HG03103 (cell line): ENCODE results near the gene CHTOP.
"Not testable (repeated sequence)": the region's sequence is repeated elsewhere in the genome, so short reads cannot be mapped to it uniquely, and the experiment has no call there.

Source experiments
- ATAC-seq: cut with Tn5 transposase; IDR thresholded peaks from one replicate; pipeline ENCODE4 v1.9.1; 2021; ENCODE audit warnings: low read depth; ENCODE audit not compliant: unreplicated experiment

CHTOP gene

DNA sequence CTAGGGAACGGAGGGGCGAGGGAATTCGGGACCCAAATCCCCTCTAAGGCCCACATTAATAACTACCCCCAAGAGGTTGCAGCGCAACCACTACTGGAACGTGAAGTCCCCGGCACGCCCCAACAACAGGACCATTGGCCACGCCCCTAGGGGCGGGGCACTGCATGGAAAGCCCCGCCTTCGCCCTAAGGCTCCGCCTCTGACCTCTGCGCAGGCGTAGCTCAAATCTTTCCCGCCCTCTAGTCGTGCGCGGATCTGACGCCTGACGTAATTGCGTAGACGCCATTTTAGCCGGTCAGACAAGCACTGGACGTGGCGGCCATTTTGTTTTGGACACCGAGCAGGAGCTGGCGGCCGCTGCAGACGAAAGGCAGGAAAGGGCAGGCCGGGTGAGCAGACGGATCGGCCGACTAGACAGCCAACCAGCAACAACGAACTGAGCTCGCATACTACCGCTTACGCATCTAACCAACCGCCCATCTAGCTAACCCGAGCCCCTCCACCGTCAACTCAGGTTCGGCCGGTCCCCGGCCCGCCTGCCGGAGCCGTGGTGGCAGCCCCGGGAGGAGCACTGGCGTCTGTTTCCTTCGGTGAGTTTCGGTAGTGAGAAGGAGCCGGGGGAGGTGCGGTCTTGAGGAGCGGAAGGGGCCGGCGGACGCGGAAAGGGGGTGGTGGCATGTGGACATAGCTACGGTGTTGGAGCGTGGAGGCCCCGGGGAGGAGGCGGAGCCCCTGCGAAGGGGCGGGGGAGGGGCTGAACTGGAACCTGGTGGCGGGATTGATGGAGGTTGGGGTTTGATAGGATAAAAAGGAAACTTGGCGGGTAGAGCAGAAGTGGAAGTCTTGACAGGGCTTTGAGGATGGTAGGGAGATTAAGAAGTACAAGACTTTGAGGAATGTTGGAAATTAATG lies at the start of gene CHTOP:
TSS of gene CHTOP (plus strand) at position 313 of the 912 bp plus-strand sequence. CDS start 2,523 bp downstream, outside the sequence.
- peak; percentile 75 for ATAC-seq

DNA sequence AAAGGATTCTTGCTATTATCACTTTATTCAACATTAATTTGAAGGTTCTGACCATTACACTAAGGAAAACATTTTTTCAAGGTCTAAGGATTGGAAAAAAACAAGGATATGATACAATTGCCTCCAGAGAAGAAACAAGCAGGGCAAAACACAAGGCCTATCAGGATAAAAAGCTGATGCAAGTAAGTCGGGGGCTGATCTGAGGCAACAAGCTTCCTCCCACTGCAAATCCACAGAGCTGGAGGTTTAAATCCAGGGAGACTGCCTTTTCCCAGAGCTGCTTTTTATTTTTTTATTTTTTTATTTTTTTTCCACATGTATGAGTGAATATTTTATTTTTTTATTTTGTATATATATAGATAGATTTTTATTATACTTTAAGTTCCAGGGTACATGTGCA lies 48.9 kb upstream of the CHTOP start:
- ATAC-seq, result no peak

DNA sequence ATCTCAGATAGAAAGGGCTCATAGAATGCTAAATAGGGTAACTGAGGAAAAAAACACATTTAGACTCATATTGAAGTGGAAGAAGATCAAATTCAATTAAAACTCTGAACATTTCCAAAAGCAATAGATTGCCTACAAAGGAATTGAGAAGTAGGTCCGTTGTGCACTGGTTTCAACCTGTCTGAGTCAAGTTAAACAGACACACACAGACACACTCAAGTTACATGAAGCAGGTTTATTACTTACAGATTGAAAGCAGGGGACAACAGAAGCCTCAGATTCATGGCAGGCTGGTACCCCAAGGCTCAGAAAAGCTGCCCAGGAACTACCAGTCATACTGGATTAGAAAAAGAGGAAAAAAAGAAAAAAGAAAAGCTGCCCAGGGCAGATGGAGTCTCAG lies 47.5 kb upstream of the CHTOP start:
- no peak for ATAC-seq

DNA sequence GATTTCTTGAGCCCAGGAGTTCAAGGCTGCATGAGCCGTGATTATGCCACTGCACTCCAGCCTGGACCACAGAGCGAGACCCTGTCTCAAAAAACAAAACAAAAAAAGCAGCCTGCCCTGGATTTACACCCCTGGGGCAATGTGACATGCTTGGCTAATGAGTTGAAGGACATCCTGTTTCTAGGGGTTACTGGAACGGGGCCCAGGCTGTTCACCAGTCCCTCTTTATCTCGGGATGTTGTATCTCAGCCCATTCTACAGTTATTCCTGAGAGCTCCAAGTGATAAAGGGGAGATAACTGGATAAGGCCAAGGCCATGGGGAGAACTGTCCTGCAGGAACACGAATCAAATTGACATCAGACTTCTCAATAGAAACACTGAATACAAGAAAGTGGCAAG lies 46.6 kb upstream of the CHTOP start:
- no peak for ATAC-seq

GRCh38 chr1:153588033-153588432 lies 45.8 kb upstream of the CHTOP start:
- ATAC-seq, result not testable (repeated sequence)

GRCh38 chr1:153588482-153588881 lies 45.4 kb upstream of the CHTOP start:
- ATAC-seq, result no peak

DNA sequence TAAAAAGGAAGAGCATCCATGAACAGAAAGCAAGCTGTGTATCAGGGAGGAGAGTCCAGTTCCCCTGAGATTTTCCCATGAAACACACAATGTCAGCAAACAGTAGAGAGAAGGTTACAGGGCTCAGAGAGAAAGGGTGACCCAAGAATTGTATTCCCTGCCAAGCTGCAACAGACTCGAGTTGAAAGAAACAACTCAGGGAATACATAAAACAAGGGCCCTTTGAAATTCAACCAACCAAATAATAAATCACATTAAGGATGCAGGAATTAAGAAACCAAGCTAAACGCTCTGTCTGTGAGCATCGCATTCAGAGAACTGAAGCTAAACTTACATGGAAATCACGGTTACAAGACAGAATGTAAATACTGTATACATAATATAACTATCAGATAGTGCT lies 41.1 kb upstream of the CHTOP start:
- ATAC-seq, result no peak

- ATAC-seq, result no peak
These were observed 36.7 kb upstream of the CHTOP start for GRCh38 chr1:153597206-153597605.

DNA sequence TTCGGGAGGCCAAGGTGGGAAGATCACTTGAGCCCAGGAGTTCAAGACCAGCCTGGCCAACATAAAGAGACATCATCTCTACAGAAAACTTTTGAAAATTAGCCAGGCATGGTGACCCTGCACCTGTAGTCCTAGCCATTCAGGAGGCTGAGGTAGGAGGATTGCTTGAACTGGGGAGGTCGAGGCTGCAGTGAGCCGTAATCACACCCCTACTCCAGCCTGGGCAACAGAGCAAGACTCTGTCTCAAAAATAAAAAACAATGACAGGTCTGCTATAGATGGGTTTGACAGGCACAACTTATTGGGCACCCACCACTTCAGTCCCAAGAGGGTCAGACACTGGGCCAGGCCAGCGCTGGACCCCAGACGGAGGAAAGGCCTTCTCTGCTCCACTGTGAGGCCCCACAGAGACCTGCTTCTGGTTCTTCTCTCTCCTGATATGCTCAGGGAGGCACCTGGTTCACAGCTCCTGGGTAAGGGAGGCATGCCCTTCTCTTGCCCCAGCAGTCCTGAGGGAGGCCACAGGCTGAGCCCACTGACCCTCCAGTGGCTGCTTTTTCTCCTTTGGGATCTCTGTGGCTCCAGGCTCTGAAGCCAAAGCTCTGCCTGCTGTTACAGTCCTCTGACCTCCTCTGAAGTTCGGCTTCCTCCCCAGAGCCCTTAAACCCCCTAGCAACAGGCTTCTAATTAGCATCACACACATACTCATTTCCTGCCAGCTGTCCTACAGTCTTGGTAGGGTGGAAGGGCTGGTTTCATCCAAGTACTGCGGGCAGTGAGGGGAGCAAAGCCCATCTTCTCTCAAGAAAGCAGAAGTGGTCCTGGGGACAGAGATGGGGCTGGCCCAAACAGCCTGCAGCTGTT lies 35.3 kb upstream of the CHTOP start:
- peak; percentile 92 for ATAC-seq

DNA sequence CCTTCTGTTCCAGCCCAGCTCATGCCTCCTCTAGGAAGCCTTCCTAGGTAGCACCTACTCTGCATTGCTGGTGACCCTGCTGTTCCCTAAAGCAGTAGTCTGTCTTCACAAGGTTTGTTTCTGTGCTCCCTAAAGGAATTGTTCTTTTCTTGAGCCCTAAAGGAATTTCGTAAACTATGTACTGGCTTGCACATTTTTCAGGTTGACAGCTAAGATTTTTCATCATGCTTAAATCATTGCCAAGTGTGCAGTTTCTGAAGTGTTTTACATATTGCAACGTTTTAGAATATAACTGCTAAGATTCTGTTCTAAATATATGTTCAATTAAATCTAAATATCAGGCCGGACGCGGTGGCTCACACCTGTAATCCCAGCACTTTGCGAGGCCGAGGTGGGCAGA lies 34.0 kb upstream of the CHTOP start:
- ATAC-seq, result no peak

- no peak for ATAC-seq
These were observed 31.1 kb upstream of the CHTOP start for GRCh38 chr1:153602749-153603148.

DNA sequence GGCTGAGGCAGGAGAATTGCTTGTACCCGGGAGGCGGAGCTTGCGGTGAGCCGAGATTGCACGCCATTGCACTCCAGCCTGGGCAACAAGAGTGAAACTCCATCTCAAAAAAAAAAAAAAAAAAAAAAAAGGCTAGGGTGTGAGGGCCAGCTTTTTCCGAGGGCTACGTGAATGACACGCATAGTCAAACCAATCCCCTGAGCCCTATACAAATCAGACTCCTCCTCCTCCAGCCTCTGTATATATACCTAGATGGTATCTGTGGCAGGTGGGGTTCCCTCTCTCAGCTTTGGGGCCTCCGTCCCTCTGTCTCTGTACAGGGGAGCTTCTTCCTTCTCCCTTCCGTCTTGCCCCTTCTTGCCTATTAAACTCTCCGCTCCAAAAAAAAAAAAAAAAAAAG lies 27.7 kb upstream of the CHTOP start:
- ATAC-seq, result no peak

GRCh38 chr1:153607381-153607780 lies 26.5 kb upstream of the CHTOP start:
- no peak for ATAC-seq

DNA sequence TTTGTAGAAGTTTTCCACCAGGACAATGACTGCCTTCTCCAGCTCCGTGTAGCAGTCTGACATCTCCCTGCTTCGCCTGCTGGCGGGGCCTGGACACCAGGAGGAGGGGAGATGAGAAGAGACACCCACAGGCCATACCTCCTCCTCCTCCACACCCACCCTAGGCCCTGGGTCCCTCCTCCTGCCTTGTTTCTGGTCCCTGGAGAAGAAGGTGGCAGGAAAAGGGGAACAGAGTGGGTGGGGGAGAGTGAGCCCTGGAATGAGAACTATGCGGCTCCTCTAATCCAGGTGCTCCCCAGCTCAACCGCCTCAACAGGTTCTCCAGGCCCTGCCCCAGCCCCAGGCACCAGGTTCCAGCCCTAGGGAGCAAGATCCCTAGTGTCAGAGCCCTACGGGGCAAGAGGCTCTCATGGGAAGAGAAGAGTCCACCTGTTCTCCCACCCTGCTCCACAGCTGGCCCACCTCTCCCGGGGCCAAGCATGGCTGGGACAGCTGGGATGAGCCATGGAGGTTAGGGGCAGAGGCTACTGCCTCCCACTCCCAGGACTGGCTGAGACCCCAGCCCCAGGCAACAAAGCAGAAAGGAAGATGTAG lies 25.7 kb upstream of the CHTOP start:
- no peak for ATAC-seq

DNA sequence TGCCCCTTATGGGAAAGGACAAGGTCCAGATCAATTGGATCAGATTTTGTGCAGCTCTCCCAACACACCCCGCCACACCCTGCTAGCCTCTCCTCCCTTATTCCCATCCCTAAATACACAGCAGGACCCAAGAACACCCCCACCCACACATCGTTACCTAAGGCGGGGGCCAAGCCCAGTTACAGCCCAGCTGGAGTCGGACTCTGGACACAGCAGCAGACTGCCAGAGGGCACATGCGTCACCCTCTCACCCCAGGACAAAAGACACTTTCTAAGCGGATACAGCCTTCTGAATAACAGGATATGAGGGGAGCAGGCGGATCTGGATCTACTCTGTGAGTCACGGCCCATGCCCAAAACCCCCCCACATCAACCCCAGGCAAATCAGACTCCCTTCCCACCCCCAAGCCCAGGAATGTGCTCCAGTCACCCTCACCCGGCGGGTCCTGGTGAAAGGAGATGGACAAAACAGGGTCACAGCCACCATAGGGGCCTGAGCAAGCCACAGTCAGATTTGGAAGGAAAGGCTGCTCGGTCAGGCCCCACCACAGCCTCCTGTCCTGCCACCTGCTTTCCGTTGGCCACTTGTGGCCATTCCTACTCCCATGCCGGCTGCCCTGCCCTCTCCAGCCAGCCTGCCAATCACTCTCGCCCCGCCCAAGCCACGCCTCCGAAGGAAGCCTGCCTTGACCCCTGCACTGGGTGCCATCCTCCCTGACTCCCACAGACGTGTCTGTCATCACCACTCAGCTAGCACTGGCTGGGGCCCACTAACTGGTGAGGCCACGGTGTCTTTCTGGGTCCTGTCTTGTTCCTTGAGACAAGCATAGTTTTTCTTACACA lies 24.9 kb upstream of the CHTOP start:
- ATAC-seq, result no peak

- ATAC-seq, result no peak
These were observed 24.3 kb upstream of the CHTOP start for GRCh38 chr1:153609585-153609907.

- no peak for ATAC-seq
These were observed 23.5 kb upstream of the CHTOP start for GRCh38 chr1:153610334-153610733.

DNA sequence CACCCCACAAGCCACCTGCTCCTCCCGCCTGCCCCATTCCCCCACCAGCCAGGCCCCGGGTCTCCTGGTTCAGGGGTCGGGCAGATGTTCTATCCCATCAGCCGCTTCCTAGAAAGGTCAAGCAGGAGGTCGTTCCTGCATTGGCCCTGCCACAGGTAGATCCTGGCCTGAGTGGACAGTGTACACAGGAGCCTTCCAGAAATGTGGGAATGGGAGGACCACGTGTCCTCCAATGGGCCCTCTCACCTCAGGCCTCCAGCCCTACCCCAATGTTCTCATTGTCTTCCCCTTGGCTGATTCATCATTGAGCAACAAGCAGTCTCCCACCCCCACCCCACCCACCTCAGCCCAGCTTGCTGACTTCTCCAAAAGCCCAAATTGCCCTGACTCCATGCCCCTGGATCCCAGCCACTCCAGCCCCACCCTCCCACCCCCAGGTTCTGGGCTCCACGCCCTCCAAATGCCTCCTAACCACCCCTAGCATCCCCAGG lies 23.0 kb upstream of the CHTOP start:
- no peak for ATAC-seq

- no peak for ATAC-seq
These were observed 22.5 kb upstream of the CHTOP start for GRCh38 chr1:153611356-153611755.

GRCh38 chr1:153612111-153612754 lies 21.6 kb upstream of the CHTOP start:
- ATAC-seq, result no peak
